Forelimb muscle (tissue), 1 donor: ENCODE measurements around the gene SNN. TPM values are rescaled to one million over a fixed set of nuclear protein-coding genes. Genes with fewer than 3 reads are reported as not detected.

Experiments used
- DNase-seq: peaks from one replicate; pipeline ENCODE4 v3.0.0-alpha.2; 2013; ENCODE audit warnings: low read depth
- polyA plus RNA-seq: library from polyadenylated mRNA; unstranded; fragments of 120-200 nt; gene quantifications from one replicate; pipeline ENCODE4 v1.2.1, GENCODE V29; 2013; ENCODE audit not compliant: insufficient read length

SNN gene
- polyA plus RNA-seq, 1 donor: 24.7 TPM

GRCh38 chr16:11635113-11635652 is 33.1 kb upstream of the SNN start:
- DNase-seq: no peak

GRCh38 chr16:11635679-11636171 is 32.5 kb upstream of the SNN start:
- no peak for DNase-seq

GRCh38 chr16:11636172-11636721 is 32.0 kb upstream of the SNN start:
- no peak for DNase-seq

GRCh38 chr16:11637320-11637719 is 30.9 kb upstream of the SNN start:
- DNase-seq: no peak

- no peak for DNase-seq
Measured at GRCh38 chr16:11638140-11638539, 30.1 kb upstream of the SNN start.

- DNase-seq: no peak
Measured at GRCh38 chr16:11639008-11639562, 29.2 kb upstream of the SNN start.

- peak; percentile 82 for DNase-seq
Measured at GRCh38 chr16:11639925-11640899, 28.0 kb upstream of the SNN start.

GRCh38 chr16:11640987-11641817 is 27.1 kb upstream of the SNN start:
- DNase-seq: no peak

GRCh38 chr16:11642765-11643116 is 25.5 kb upstream of the SNN start:
- no peak for DNase-seq

GRCh38 chr16:11649276-11649675 is 19.0 kb upstream of the SNN start:
- DNase-seq: no peak

- no peak for DNase-seq
Measured at GRCh38 chr16:11650641-11651591, 17.3 kb upstream of the SNN start.

- DNase-seq: no peak
Measured at GRCh38 chr16:11651796-11652195, 16.5 kb upstream of the SNN start.

- DNase-seq: no peak
Measured at GRCh38 chr16:11655655-11656054, 12.6 kb upstream of the SNN start.

- DNase-seq: no peak
Measured at GRCh38 chr16:11657556-11657955, 10.7 kb upstream of the SNN start.

GRCh38 chr16:11658896-11659708 is 9.2 kb upstream of the SNN start:
- no peak for DNase-seq

GRCh38 chr16:11660565-11660964 is 7.7 kb upstream of the SNN start:
- DNase-seq: no peak

GRCh38 chr16:11662582-11662981 is 5.7 kb upstream of the SNN start:
- no peak for DNase-seq

- no peak for DNase-seq
Measured at GRCh38 chr16:11665071-11665491, 3.2 kb upstream of the SNN start.
